SK-MEL-5 (cell line): ENCODE measurements around the gene GABRG3. TPM values are rescaled to one million over a fixed set of nuclear protein-coding genes. Genes with fewer than 3 reads are reported as not detected.

ENCODE experiments used
- DNase-seq: peaks from one replicate; pipeline ENCODE4 v3.0.0-alpha.2; 2016; ENCODE audit warnings: low read depth, low spot score
- in situ Hi-C: cut with HindIII; loops from 2 replicates; pipeline ENCODE4 v1.10.0; 2016; ENCODE audit warnings: low sequenced_read_pairs, high pct_unique_total_duplicates, low pct_unique_long_range_greater_than_20kb
- total RNA-seq: library from RNA; depleted of rRNA; stranded (reverse); fragments of >200 nt; shearing (Covaris generic); gene quantifications from 2 replicates; pipeline ENCODE4 v1.2.3, GENCODE V29; 2014

Gene GABRG3
- total RNA-seq, 1 experiment from 2014 or later: 6.3 TPM

- no peak for DNase-seq
- in situ Hi-C loops: no loop called here
Observed at GRCh38 chr15:27046880-27047279, 75.9 kb downstream of the GABRG3 start.

- no peak for DNase-seq
- in situ Hi-C loops: no loop called here
Observed at GRCh38 chr15:27050163-27050562, 79.2 kb downstream of the GABRG3 start.

- DNase-seq: no peak
- in situ Hi-C loops: no loop called here
Observed at GRCh38 chr15:27054426-27054825, 83.4 kb downstream of the GABRG3 start.

- no peak for DNase-seq
- in situ Hi-C loops: no loop called here
Observed at GRCh38 chr15:27057904-27058645, 87.1 kb downstream of the GABRG3 start.

GRCh38 chr15:27058939-27059338 is 88.0 kb downstream of the GABRG3 start:
- in situ Hi-C loops: no loop called here
- peak; percentile 76 for DNase-seq

GRCh38 chr15:27059610-27060202 is 88.7 kb downstream of the GABRG3 start:
- DNase-seq: peak; percentile 87
- in situ Hi-C loops: no loop called here

- DNase-seq: no peak
- in situ Hi-C loops: no loop called here
Observed at GRCh38 chr15:27061739-27062138, 90.8 kb downstream of the GABRG3 start.

GRCh38 chr15:27062951-27063350 is 92.0 kb downstream of the GABRG3 start:
- DNase-seq: no peak
- in situ Hi-C loops: no loop called here

GRCh38 chr15:27064080-27064479 is 93.1 kb downstream of the GABRG3 start:
- in situ Hi-C loops: no loop called here
- DNase-seq: no peak

GRCh38 chr15:27065151-27065550 is 94.2 kb downstream of the GABRG3 start:
- in situ Hi-C loops: no loop called here
- no peak for DNase-seq

- in situ Hi-C loops: no loop called here
- no peak for DNase-seq
Observed at GRCh38 chr15:27065785-27066184, 94.8 kb downstream of the GABRG3 start.

- no peak for DNase-seq
- in situ Hi-C loops: no loop called here
Observed at GRCh38 chr15:27066446-27066845, 95.5 kb downstream of the GABRG3 start.

GRCh38 chr15:27067175-27067574 is 96.2 kb downstream of the GABRG3 start:
- in situ Hi-C loops: no loop called here

GRCh38 chr15:27070841-27071240 is 99.9 kb downstream of the GABRG3 start:
- in situ Hi-C loops: no loop called here
- no peak for DNase-seq

More at GRCh38 chr15:27067175-27067574, 96.2 kb downstream of the GABRG3 start:
- no peak for DNase-seq

GRCh38 chr15:27074179-27074578 is 103.2 kb downstream of the GABRG3 start:
- in situ Hi-C loops: no loop called here
- DNase-seq: no peak

- in situ Hi-C loops: no loop called here
- peak; percentile 22 for DNase-seq
Observed at GRCh38 chr15:27077790-27078189, 106.8 kb downstream of the GABRG3 start.

- in situ Hi-C loops: no loop called here
- DNase-seq: no peak
Observed at GRCh38 chr15:27081676-27082418, 110.9 kb downstream of the GABRG3 start.

- in situ Hi-C loops: no loop called here
- no peak for DNase-seq
Observed at GRCh38 chr15:27082526-27082925, 111.5 kb downstream of the GABRG3 start.

GRCh38 chr15:27084844-27085243 is 113.9 kb downstream of the GABRG3 start:
- DNase-seq: no peak
- in situ Hi-C loops: no loop called here
